ENCODE measurements around the gene GAPDHS. TPM values are rescaled to one million over a fixed set of nuclear protein-coding genes. Genes with fewer than 3 reads are reported as not detected.

GAPDHS gene
- total and polyA plus RNA-seq, 2 of the 13 experiments (the other 11 are each of a cell fraction or from before 2014, with no cell fraction given), result not detected

DNA sequence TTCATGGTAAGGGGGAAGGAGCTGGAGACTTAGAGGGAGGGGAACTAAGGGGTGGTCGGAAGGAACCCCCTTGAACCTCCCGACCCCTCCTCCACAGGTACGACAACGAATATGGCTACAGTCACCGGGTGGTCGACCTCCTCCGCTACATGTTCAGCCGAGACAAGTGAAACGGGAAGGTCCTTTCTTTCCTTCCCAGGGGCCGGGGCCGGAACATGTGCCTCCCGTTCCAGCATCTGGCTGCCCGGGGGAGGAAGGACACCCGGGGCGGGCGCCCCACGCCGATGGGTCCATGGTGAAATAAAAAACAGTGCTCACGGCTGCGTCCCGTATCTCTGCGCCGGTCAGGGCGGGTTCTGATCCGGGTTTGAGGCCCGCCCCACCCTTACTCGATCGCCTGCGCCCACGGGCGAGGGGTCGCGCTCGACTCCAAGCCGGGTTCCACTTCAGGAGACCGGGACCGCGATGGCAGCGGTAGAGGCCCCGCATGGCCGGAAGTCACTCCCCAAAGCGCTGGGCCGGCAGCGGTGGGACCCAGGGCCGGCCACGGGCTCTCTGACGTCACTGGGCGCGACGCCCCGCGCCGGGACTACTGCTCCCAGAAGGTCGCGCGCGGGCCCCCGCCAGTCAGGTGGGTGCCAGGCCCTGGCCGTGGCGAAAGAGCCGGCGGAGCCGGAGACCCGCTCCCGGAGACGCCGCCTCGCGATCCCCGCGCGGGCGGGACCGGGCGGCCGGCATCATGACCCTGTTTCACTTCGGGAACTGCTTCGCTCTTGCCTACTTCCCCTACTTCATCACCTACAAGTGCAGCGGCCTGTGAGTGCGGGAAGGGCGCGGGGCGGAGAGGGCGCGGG, 12.0 kb downstream of the GAPDHS start, which contains the start of gene TMEM147 (continued):
- TF ChIP-seq, protein P1, sequence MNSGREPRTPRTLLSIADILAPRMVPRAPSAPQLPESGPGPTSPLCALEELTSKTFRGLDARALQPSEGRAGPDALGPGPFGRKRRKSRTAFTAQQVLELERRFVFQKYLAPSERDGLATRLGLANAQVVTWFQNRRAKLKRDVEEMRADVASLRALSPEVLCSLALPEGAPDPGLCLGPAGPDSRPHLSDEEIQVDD (CRISPR knock-in tag; IDR thresholded peaks at IDR 0.05; ENCODE audit: borderline replicate concordance), result no peak
- peak; percentile 50; the same call in 1 of the 2 replicates for TF ChIP-seq DR1 (CRISPR knock-in tag; IDR thresholded peaks at IDR 0.05)
- TF ChIP-seq NR3C1 (CRISPR knock-in tag; IDR thresholded peaks at IDR 0.05), result no peak
- TF ChIP-seq ATM (IDR thresholded peaks at IDR 0.05; ENCODE audit: borderline replicate concordance), result no peak
- peak; percentile 70 for TF ChIP-seq RFXANK (CRISPR knock-in tag; IDR thresholded peaks at IDR 0.05)
- no peak for TF ChIP-seq ZNF749 (CRISPR knock-in tag; IDR thresholded peaks at IDR 0.05; ENCODE audit: borderline replicate concordance)
- TF ChIP-seq GTF2F1 (IDR thresholded peaks at IDR 0.05; ENCODE audit: low read length), result no peak
- TF ChIP-seq ZSCAN22 (CRISPR knock-in tag; IDR thresholded peaks at IDR 0.05), result no peak
- TF ChIP-seq ZNF263 (CRISPR knock-in tag; IDR thresholded peaks at IDR 0.05), result peak; percentile 56; the same call in 1 of the 2 replicates
- no peak for TF ChIP-seq MYNN (CRISPR knock-in tag; IDR thresholded peaks at IDR 0.05; ENCODE audit: low read depth)
- TF ChIP-seq, protein P2, sequence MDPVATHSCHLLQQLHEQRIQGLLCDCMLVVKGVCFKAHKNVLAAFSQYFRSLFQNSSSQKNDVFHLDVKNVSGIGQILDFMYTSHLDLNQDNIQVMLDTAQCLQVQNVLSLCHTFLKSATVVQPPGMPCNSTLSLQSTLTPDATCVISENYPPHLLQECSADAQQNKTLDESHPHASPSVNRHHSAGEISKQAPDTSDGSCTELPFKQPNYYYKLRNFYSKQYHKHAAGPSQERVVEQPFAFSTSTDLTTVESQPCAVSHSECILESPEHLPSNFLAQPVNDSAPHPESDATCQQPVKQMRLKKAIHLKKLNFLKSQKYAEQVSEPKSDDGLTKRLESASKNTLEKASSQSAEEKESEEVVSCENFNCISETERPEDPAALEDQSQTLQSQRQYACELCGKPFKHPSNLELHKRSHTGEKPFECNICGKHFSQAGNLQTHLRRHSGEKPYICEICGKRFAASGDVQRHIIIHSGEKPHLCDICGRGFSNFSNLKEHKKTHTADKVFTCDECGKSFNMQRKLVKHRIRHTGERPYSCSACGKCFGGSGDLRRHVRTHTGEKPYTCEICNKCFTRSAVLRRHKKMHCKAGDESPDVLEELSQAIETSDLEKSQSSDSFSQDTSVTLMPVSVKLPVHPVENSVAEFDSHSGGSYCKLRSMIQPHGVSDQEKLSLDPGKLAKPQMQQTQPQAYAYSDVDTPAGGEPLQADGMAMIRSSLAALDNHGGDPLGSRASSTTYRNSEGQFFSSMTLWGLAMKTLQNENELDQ (CRISPR knock-in tag; IDR thresholded peaks at IDR 0.05; ENCODE audit: borderline replicate concordance), result no peak
- peak; percentile 80 for TF ChIP-seq KDM2A (CRISPR knock-in tag; IDR thresholded peaks at IDR 0.05; ENCODE audit: borderline replicate concordance, low read depth)
- no peak for TF ChIP-seq KDM1A (CRISPR knock-in tag; IDR thresholded peaks at IDR 0.05)
- TF ChIP-seq MTA1 (CRISPR knock-in tag; IDR thresholded peaks at IDR 0.05; ENCODE audit: borderline replicate concordance), result no peak; the same call in 1 of the 2 replicates
- no peak for TF ChIP-seq TSC22D2 (CRISPR knock-in tag; IDR thresholded peaks at IDR 0.05; ENCODE audit: borderline replicate concordance)
- TF ChIP-seq KLF15 (CRISPR knock-in tag; IDR thresholded peaks at IDR 0.05; ENCODE audit: borderline replicate concordance), result no peak; the same call in 1 of the 2 replicates
- peak; percentile 51 for TF ChIP-seq BORCS8-MEF2B (CRISPR knock-in tag; IDR thresholded peaks at IDR 0.05)
- peak; percentile 93 for TF ChIP-seq ZNF687 (CRISPR knock-in tag; IDR thresholded peaks at IDR 0.05)
- 0 out of 2 replicates have a peak, but pooled peaks have one; percentile 23 for TF ChIP-seq ETV6 (CRISPR knock-in tag; conservative IDR thresholded peaks at IDR 0.05)
- TF ChIP-seq GTF3A (CRISPR knock-in tag; conservative IDR thresholded peaks at IDR 0.05), result no peak
- TF ChIP-seq ZNF589 (CRISPR knock-in tag; conservative IDR thresholded peaks at IDR 0.05), result peak; percentile 65; the same call in 1 of the 2 replicates
- no peak for TF ChIP-seq ZNF484 (CRISPR knock-in tag; IDR thresholded peaks at IDR 0.05; ENCODE audit: borderline replicate concordance, low read depth)
